Adrenal gland (tissue), 12 donors: ENCODE measurements around the gene AADACL4. TPM values are rescaled to one million over a fixed set of nuclear protein-coding genes. Genes with fewer than 3 reads are reported as not detected.
"Not testable (repeated sequence)": the region's sequence is repeated elsewhere in the genome, so short reads cannot be mapped to it uniquely, and the experiment has no call there.

ENCODE experiments used
- DNase-seq, 7 donors: peaks; one replicate each; pipeline ENCODE4 v3.0.0-alpha.2; 2019 to 2020
- H3K27ac ChIP-seq, 5 donors: fragments of 200-600 bp; sonication (generic) in 4 of 5; 1 replicate in 3 of 5; 2 replicates in 2 of 5; pipeline versions ENCODE4 v1.5.1 to v1.8.0; 2016 to 2020; ENCODE audit warnings: mild to moderate bottlenecking in 1 of 5
- H3K27me3 ChIP-seq: fragments of 200-600 bp; 2 replicates; pipeline ENCODE4 v1.8.0; 2021
- H3K36me3 ChIP-seq, 2 donors: fragments of 200-600 bp; replicated peaks in 1 of 2; 1 replicate in 1 of 2; 2 replicates in 1 of 2; pipeline versions ENCODE4 v1.5.1 to v1.8.0; 2018 to 2022
- H3K4me1 ChIP-seq, 2 donors: fragments of 200-600 bp; replicated peaks in 1 of 2; 1 replicate in 1 of 2; 2 replicates in 1 of 2; pipeline versions ENCODE4 v1.5.1 to v1.8.0; 2018 to 2021
- H3K4me3 ChIP-seq, 4 donors: fragments of 200-600 bp; sonication (generic) in 3 of 4; one replicate each; pipeline ENCODE4 v1.5.1; 2016 to 2018
- H3K9me3 ChIP-seq, 3 donors: fragments of 200-600 bp; sonication (generic) in 1 of 3; replicated peaks in 1 of 3; 1 replicate in 2 of 3; 2 replicates in 1 of 3; pipeline versions ENCODE4 v1.5.1 to v1.8.0; 2016 to 2021
- CTCF ChIP-seq, 6 experiments: fragments of 450-650 bp in 4 of 6; fragments of 200-600 bp in 2 of 6; sonication (generic) in 1 of 6; IDR thresholded peaks; 1 replicate in 5 of 6; 2 replicates in 1 of 6; pipeline versions ENCODE4 v1.5.1 to v1.8.0; 2016 to 2021; ENCODE audit warnings: antibody characterized with exemption in 6 of 6, mild to moderate bottlenecking in 2 of 6, moderate library complexity in 1 of 6
- POLR2A ChIP-seq, 2 donors: fragments of 450-650 bp; IDR thresholded peaks; one replicate each; pipeline ENCODE4 v1.6.1; 2017; ENCODE audit warnings: antibody characterized with exemption in 2 of 2, mild to moderate bottlenecking in 2 of 2, moderate library complexity in 1 of 2
- WGBS, 4 donors: extraction: QIAGEN DNeasy Blood & Tissue Kit in 2 of 4; methylation state at CpG; one replicate each; pipeline versions ENCODE4 v1.1.5 to v1.1.7; 2013 to 2017; 5-methylcytosine and 5-hydroxymethylcytosine counted together
- intact Hi-C, 2 donors: fragments of 100-400 bp; cut with DNase I; formaldehyde crosslinking; loops; one replicate each; pipeline versions ENCODE4 v1.14.1 to v1.15.0; 2022 to 2023
- polyA plus RNA-seq, 3 donors: library from polyadenylated mRNA; stranded (reverse); fragments of 200-250 nt in 2 of 3; fragments of 350-450 nt in 1 of 3; fragmentation: Illumina TruSeq in 1 of 3; extraction: RNeasy Lipid Tissue Mini Kit (QIAGEN cat#74804) in 1 of 3; gene quantifications; one replicate each; pipeline ENCODE4 v1.2.3, GENCODE V29; 2013 to 2014
- total RNA-seq, 9 donors: library from RNA; depleted of rRNA in 4 of 9; stranded (reverse); fragments of >200 nt in 4 of 9; fragments of 120-200 nt in 1 of 9; fragmentation: NEBNext Ultra II Directional in 1 of 9; extraction: Animal tissue kit (Norgen Biotek cat#: 25700) in 1 of 9; gene quantifications; one replicate each; pipeline versions ENCODE4 v1.1.0 to v1.2.4, GENCODE V29; 2013 to 2023
- donor health status: healthy with polysubstance abuse.
- donor health status: Bipolar disorder and iron deficiency.
- donor health status: DM: yes; HTN: yes; CAD: no.
- donor health status: DM: no; HTN: no; CAD: no.
- donor health status: DM: no; HTN: no; CAD: no.
- donor health status: DM: yes; HTN: yes; CAD: no.

AADACL4 gene
- total and polyA plus RNA-seq, 12 donors = 0.06 to 0.16 (median 0.10) TPM; not detected in 9

GRCh38 chr1:12654657-12655056, 10.8 kb downstream of the AADACL4 start:
- H3K4me1 ChIP-seq = no peaks in the 10 kb centered on the region
- DNase-seq = no peak
- intact Hi-C loops = loop anchor here (10.0 kb wide), 2 partner anchors 340 to 380 kb away; no protein-coding TSS in a partner anchor
- H3K27me3 ChIP-seq = peaks cover 3% of the 10 kb centered on the region
- no peak overlapping the region for H3K4me3 ChIP-seq
- H3K36me3 ChIP-seq = no peaks in the 10 kb centered on the region
- no peaks in the 10 kb centered on the region for H3K9me3 ChIP-seq
- WGBS, 4 donors = 90 to 93% (median 92%) methylated on average over 8 of the region's 8 CpGs
- no peak for TF ChIP-seq CTCF (IDR thresholded peaks at IDR 0.05)
- no peak for TF ChIP-seq POLR2A (IDR thresholded peaks at IDR 0.05)
- no peak overlapping the region for H3K27ac ChIP-seq

GRCh38 chr1:12656575-12656974, 12.7 kb downstream of the AADACL4 start:
- TF ChIP-seq CTCF (IDR thresholded peaks at IDR 0.05) = no peak
- no peak for TF ChIP-seq POLR2A (IDR thresholded peaks at IDR 0.05)
- H3K4me3 ChIP-seq = no peak overlapping the region
- WGBS, 4 donors = 84 to 91% (median 86%) methylated on average over 4 of the region's 4 CpGs
- H3K27me3 ChIP-seq = peaks cover 3% of the 10 kb centered on the region
- no peak overlapping the region for H3K27ac ChIP-seq
- DNase-seq = no peak
- no peaks in the 10 kb centered on the region for H3K4me1 ChIP-seq
- intact Hi-C loops = loop anchor here (10.0 kb wide), 2 partner anchors 342 to 382 kb away; no protein-coding TSS in a partner anchor
- no peaks in the 10 kb centered on the region for H3K9me3 ChIP-seq
- no peaks in the 10 kb centered on the region for H3K36me3 ChIP-seq

- Histone ChIP-seq H3K27me3 (peaks cover 1% of the 10 kb centered on the region), H3K27ac (no peak overlapping the region), H3K4me3 (no peak overlapping the region), H3K36me3 (no peaks in the 10 kb centered on the region), H3K4me1 (no peaks in the 10 kb centered on the region), H3K9me3 (no peaks in the 10 kb centered on the region)
- WGBS, 4 donors = 82 to 89% (median 85%) methylated on average over 13 of the region's 13 CpGs
- intact Hi-C loops = loop anchor here (10.0 kb wide), 2 partner anchors 342 to 382 kb away; no protein-coding TSS in a partner anchor
- TF ChIP-seq CTCF (IDR thresholded peaks at IDR 0.05) (no peak), POLR2A (IDR thresholded peaks at IDR 0.05) (no peak)
- DNase-seq = no peak
These were observed 13.4 kb downstream of the AADACL4 start for GRCh38 chr1:12657060-12657884.

- DNase-seq, H3K27me3 ChIP-seq, H3K4me3 ChIP-seq, H3K36me3 ChIP-seq, H3K9me3 ChIP-seq, H3K27ac ChIP-seq, H3K4me1 ChIP-seq: not testable (repeated sequence)
- 76 to 87% (median 79%) methylated on average over 9 of the region's 9 CpGs for WGBS, 4 donors
- intact Hi-C loops = loop anchor here (10.0 kb wide), 2 partner anchors 343 to 383 kb away; no protein-coding TSS in a partner anchor
These were observed 14.1 kb downstream of the AADACL4 start for GRCh38 chr1:12657885-12658512.
